Prostate gland (tissue), 1 donor: Measurements from ENCODE around the gene OTUB2.

Experiments used
- POLR2A ChIP-seq: fragments of 450-650 bp; IDR thresholded peaks from one replicate; pipeline ENCODE4 v1.6.1; 2016; ENCODE audit warnings: antibody characterized with exemption, mild to moderate bottlenecking
- POLR2AphosphoS5 ChIP-seq: sonication (generic); formaldehyde crosslinking; IDR thresholded peaks from one replicate; pipeline ENCODE4 v1.6.1; 2017; ENCODE audit warnings: antibody characterized with exemption

DNA sequence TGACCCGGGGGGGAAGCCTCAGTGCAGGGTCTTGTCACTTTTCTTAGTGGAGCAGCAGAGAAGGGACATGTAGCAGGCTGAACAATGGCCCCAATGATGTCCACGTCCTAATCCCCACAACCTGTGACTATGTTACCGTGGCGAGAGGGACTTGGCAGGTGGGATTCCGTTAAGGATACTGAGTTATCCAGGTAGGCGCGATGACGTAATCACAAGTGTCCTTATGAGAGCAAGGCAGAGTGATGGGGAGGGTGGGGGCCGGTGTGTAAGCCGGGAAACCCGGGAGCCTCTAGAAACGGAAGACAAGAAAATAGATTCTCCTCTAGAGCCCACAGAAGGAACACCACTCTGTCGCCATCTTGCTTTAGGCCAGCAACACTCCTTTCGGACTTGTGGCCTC lies 4.4 kb downstream of the OTUB2 start:
- TF ChIP-seq POLR2AphosphoS5, result no peak
- no peak for TF ChIP-seq POLR2A
